NCI-H69 (cell line): ENCODE measurements around the gene SLC39A11.
"Not testable (repeated sequence)": the region's sequence is repeated elsewhere in the genome, so short reads cannot be mapped to it uniquely, and the experiment has no call there.

Experiments
- DNase-seq: peaks from one replicate; lab custom pipeline; 2025; lab: John Stamatoyannopoulos, UW

Gene SLC39A11

DNA sequence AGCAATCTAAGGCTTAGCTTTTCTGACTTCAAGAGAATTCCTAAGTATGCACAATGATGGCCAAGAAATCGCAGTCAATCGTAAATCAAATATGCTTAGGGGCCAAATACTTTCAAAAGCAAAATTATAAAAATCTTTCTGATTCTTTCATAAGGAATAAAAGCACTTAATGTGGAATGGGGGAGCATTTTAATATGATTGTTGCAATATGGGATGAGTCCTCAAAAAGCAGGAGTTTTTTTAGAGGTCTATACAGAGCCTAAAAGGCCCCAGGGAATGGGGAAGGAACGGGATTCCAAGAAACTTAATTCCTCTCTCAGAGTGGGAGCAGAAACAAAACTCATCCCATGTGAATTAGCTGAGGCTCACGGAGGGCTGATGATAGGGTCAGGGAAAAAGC is 14.7 kb upstream of the SLC39A11 start:
- DNase-seq = no peak

DNA sequence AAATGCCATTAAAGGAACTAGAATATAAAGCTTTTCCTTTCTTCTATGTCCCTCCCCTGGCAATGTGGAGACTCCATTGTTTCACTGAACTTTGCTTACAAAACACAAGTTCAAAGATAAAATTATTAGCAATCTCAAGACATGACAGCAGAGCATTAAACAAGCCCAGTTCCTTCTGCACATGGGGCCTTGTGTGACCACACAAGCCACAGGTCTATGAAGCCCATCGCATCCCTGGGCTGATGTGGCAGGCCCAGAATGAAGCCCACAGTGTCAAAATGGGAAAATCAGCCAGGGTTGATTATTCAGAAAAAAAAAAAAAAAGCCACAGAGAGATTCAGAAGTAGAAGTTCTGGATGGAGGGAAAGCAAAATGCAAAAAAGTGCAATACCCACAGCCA is 12.9 kb upstream of the SLC39A11 start:
- no peak for DNase-seq

DNA sequence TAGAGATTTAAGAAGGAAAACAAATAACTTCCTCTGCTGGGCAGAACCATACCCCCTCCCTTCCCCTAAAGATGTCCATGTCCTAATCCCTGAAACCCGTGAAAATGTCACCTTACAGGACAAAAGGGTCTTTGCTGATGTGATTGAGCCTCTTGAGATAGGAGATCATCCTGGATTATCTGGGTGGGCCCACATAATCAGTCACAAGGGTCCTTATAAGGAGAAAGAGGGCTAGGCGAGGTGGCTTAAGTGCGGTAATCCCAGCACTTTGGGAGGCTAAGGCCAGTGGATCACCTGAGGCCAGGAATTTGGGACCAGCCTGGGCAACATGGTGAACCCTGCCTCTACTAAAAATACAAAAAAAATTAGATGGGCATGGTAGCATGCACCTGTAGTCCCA is 12.0 kb upstream of the SLC39A11 start:
- DNase-seq = no peak

DNA sequence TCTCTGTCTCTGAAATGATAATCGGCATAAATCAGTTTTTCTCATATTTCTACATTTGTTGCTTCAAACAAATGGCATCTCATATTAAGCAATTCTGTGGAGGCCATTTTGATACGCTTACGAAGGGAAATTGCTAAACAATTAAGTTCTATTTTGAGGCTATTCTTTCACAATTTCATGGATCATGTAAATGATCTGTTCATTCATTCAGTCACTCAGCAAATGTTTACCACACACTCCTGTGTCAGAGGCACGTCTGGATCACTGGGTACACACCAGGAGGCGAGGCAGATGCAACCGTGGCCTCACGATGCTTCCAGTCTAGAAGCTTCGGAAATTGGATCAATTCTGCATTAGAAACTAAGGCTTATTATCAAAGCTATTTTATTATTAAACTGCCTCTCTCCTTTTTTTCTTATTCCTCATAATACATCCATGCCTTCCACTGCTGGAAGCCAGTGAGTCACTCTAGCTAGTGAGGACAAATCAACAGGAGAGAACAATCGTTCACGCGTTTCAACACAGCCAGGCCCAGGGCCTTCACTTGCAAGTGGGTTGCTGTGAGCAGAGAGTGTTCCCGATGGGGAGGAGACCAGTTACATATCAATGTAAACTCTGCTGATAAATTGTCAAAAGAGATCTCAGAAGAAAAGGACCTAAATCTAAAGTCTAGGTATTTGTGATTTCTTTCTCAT is 11.3 kb upstream of the SLC39A11 start:
- no peak for DNase-seq

DNA sequence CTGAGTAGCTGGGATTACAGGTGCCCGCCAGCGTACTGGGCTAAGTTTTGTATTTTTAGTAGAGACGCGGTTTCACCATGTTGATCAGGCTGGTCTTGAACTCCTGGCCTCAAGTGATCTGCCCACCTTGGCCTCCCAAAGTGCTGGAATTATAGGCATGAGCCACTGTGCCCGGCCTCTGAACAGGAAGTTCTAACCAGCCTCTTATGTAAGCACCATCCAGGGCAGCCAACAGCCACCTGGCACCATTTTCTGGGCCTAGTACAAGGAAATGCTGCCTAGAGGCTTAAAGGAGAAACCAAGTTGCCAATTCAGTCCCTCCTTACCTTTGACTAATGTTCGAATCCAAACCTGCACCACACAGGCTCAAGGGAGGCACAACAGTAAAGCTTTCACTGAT is 8.5 kb upstream of the SLC39A11 start:
- DNase-seq = no peak

DNA sequence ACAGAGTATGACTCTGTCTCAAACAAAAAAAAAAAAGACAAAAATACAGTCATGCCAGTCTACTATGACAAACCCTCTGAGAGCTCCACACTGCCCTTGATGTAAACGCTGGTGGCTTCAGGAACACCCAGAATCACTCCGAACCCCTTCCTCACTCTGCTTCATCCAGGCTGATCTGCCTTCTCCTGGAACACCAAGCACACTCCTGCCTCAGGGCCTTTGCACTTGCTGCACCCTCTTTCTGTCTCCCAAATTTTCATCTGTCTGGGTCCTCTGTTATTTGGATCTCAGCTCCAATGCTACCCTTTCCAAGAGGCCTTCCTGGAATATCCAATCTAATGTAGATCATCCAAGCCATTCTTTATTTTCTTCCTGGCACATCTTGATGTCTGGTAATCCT is 7.9 kb upstream of the SLC39A11 start:
- DNase-seq = no peak

DNA sequence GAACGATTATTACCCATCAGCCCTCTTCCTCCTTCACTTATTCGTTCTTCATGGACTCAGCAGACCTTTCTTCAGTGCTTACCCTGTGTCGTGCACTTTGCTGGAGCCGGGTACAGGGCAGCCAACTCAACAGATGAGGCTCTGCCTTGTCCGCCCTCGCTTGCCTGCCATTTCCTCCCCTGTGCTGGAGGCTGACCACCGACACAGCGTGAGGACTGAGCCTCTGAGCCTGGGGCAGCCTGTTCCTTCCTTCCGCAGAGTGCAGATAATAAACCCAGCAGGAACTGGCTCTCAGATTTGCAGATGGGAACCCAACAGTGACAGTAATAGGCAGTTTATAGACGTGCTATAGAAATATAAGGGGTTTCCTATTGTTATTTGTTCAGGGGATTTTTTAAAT is 7.0 kb upstream of the SLC39A11 start:
- peak; percentile 94 for DNase-seq

DNA sequence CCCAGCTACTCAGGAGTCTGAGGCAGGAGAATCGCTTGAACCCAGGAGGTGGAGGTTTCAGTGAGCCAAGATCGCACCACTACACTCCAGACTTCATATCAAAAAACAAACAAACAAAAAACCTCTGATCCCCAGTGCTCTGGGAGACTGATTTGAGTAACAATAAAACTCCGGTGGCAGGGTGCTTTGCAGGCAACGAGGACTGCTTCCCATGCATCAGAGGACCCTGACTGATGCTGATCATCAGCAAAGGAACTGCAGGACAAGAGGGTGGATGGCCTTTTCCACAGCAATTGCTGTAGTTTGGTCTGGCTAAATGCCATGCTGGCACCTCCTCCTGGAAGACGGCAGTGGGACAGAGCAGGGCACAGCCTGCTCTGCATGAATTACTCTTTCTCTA is 6.4 kb upstream of the SLC39A11 start:
- peak; percentile 83 for DNase-seq

DNA sequence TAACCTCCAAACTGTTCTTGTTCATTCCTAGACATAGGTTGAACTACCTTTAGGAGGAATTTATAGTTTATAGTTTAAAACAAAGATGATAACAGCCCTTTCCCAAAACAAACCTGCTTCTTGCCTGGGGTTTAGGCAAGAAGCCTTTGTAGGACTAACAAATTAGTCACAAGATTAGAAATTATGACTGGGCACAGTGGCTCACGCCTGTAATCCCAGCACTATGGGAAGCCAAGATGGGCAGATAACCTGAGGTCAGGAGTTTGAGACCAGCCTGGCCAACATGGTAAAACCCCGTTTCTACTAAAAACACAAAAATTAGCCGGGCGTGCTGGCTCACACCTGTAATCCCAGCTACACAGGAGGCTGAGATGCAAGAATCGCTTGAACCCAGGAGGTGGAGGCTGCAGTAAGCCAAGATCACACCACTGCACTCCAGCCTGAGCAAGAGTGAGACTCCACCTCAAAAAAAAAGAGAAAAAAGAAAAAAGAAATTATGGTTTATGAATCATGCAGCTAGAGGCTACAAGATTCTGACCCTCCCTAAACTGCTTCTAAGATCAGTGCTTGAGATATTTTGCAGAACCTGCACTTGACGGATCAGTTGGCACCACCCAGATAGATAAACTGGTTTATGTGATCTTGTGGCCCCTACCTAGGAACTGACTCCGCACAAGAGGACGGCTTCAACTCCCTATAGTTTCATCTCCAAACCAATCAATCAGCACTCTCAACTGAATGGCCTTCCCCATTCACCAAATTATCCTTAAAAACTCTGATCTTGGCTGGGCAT is 5.7 kb upstream of the SLC39A11 start:
- DNase-seq = not testable (repeated sequence)

DNA sequence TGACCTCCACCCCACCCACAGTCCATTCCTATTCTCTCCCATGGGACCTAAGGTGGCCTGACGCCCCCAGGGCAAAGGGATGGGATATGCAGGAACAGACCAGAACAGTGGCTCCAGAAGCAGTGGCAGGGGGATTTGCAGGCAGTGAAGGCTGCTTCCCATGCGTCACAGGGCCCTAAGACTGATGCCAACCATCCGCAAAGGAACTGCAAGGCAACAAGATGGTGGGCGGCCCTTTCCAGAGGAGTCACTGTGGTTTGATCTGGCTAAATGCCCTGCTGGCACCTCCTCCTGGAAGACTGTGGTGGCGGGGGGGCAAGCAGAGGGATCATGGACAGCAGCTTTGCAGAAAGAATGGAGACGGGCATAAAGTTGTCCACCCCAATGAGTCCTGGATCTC is 4.4 kb upstream of the SLC39A11 start:
- no peak for DNase-seq

DNA sequence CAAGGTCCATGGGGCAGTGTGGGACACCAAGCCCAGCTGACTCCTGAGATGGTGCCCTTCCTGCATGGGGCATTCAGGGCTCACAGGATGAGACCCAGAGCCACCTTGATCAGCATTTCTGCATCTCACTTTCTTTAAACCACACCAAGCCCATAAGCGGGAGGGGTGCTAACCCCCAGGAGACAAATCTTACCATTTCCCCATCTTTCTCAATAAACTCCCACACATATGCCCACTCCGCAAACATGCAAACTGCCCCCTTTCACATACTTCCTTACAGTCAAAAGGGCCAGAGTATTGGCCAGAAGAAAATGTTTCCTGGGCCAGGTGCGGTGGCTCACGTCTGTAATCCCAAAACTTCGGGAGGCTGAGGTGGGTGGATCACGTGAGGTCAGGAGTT is 3.7 kb upstream of the SLC39A11 start:
- no peak for DNase-seq

DNA sequence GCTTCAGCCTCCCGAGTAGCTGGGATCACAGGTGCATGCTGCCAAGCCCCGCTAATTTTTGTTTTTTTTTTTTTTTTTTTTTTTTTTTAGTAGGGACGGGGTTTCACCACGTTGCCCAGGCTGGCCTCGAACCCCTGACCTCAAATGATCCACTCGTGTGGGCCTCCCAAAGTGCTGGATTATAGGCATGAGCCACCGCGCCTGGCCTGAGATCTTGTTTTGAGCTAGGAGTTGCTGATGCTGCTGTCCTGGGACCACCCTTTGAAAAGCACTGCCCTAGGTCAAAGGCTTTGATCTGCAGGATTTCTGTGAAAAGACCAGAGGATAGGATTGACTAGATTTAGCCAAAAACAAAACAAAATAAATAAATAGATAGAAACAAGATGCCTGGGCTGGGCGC is 798 bp upstream of the SLC39A11 start:
- no peak for DNase-seq

DNA sequence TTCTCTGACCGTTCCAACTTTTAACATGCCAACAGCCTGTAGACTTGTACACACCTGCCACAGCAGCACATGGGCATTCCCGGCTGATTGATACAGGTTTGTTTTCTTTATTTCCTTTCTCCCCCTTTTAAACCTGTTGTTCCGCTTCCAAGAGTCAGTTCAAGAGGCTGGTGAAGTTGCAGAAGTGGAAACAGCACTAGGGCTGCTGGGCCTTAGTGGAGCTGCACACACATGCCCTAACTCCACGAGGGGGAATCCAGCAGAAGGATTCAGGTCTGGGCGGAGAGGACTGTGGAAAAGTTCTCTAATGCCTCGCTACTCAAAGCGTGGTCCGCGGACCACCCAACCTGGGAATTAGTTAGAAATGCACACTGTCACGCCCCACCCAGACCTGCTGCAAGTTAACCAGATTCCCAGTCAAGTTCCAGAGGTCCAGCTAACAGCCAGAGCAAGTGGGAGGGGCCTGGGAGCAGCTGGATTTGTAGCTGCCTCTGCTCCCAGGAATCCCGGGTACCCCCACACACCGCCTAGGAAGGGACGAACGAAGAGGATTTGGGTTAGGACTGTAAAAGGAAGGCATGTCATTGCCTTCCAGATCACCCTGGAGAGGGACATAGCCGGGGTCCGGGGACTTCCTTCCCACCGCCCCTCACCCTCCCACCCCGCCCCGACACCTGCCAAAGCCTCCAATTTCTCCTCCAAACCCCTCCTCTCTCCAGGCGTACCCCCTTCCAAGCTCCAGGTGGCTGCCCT is 542 bp downstream of the SLC39A11 start:
- DNase-seq = peak; percentile 80

DNA sequence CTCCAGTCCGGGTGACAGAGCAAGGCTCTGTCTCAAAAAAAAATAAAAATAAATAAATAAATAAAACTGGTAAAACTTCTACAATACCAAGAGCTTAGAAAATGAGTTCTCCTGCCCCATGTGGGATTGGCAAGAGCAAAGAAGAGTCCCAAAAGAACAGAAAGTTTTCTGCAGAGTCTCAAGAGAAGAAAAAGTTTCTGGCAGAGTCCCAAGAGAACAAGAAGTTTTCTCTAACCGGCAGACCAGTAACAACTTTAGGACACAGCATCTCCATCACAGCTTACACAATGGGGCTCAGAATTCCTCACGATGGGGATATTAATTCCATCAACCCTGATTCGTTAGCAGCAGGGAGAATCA is 1.1 kb downstream of the SLC39A11 start:
- no peak for DNase-seq

DNA sequence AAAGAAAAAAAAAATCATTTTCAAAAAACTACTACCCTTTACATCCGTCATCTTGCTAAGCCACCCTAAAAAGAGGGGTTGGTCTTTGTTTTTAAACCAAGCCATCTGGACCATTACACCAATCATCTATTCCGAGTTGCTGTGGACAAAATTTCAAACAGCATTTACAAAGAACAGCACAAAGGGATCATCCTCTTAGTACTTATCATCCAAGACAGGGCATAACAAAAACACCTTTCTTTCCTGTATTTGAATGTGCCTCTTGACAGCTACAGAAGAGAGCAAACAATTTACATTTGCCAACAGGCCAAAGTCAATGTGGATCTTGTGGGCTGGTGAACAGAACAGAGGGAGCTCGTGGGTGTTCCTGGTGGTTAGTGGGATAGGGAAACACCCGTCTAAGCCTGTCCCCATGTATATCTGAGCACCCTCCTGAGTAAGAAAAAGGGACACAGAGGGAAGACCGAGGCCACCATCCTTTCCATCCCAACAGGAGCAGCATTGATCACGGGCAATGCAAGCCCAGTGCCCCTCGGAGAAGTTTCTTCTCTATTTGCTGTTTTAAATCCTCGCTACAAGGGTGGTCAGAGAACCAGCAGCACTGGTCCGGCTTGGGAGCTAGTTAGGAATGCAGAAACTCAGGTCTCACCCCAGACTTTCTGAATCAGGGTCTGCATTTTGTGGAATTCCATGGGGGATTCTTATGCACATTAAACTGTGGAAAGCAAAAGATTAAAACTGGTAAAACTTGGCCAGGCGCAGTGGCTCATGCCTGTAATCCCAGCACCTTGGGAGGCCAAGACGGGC is 1.9 kb downstream of the SLC39A11 start:
- DNase-seq = peak; percentile 30

DNA sequence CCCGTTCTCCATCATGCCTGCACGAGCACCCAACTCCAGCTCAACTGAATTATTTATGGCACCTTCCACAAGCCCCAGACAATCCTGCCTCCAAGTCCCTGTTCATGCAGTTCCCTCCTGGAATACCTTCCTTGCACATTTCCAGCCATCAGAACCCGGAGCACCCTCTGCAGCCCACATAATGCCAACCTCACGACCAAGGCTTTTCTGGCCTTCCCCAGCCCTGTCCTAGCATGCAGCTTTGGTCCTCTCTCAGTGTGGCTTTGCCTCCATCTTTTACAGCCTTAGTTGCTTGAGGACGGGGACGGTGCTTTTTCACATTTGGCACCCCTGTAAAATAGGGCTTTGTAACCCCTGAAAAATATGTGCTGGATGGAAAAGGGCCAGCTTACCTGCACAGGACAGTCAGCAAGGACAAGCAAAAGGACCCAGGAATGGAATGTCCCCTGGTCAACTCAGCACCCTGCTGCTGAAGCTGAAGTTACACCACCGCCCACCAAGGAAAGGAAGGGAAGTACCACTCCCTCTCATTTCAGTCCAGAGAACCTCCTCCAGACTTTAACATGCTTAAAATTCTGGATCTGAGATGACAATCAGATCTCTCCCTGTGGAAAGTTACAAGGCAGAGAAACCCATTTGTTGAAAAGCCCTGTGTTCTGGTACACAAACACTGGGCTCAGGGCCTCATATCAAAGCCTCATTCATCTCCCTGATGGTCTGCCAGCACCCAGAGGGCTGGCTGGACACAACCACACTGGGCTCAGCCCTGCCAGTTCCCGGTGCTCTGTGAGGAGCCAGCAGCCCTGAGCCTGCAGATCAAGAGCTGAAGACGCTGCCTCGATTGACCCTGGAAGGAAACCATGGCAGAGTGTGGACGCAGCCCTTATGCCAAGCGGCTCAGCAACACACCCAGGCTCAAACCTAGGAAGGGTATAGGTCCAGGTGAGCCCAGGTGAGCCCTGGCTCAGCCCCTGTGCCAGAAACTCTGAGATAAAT is 2.9 kb downstream of the SLC39A11 start:
- DNase-seq = no peak

DNA sequence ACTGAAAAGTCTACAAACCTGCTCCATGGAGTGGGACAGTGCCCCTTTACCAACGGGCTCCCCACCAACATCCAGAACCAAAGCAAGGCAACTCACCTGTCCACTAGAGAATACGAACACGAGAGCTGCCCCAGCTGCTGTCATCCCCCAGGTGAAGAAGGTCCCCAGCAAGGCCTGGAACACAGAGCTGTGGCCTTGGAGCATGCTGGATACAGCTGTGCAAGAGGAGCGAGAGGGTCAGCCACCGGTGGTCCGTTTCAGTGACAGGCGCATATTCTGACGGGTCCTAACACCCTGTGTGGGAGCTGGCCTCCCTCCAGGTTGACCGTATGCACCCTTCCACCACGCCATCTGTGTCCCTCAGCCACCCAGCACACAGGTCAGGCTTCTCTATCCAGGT is 3.9 kb downstream of the SLC39A11 start:
- DNase-seq = no peak

DNA sequence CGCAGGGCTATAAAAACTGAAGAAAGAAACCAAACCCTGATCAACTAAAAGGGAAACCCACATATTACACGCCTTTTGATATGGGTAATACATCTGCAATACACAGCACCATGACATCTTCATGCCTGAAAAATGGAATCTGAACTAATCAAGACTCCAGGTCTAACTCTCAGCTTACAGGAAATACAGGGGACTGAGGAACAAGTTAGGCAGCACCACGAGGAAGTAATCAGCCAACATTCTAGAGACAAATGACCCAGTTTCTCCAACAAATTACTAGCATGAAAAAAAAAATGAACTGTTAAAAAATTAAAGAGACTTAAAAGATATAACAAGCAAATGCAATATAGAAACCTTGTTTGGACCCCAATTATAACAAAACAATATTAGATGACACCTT is 9.1 kb downstream of the SLC39A11 start:
- no peak for DNase-seq

DNA sequence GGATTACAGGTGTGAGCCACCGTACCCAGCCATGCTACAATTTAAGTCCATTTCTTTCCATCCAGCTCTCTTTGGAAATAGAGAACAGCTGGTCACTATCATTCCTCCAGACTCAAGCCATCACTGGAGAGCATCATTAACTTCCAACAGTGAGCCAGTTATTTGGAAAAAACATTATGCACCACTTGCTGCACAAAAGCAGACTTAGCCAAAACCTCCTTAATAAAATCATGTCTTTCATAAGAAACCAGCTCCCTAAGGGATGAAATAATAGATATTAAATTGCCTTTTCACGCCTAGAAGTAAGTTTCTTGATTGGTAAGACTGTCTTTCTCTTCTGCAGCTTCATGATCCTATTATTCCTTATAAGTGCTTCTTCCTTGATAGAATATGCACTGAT is 17.9 kb downstream of the SLC39A11 start:
- DNase-seq = no peak

DNA sequence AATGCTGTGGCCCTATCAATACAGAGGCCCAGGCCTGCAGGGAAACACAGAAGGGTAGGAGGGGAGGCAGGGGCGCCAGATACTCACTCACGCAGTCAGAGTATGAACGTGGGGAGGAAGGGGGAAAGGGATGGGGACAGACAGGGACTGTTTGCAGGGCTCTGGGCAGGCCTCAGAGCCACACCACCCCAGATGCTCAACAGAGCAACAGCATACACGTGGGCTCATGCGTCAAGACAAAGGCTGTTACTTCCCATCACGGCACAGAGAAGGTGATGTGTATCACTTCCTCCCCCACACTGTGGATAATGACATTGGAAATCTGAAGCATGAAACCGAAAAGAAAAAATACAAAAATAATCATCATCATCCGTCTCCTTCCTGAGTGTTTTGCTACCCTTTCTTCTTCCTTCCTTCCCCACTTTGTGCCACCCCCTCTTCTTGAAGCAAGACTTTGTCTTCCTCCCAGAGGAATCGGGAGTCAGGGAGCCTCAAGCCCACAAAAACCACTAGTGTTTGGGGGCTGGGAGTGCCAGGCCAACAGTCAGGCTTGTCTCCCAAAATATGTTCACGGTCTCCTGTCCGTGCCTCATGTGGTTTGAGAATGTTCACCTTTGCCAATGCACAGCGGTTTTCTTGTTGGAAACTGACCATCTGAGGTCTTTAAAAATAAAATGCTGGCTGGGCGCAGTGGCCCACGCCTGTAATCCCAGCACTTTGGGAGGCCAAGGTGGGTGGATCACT is 20.1 kb downstream of the SLC39A11 start:
- DNase-seq = peak; percentile 71
